AML-193 (cell line): ENCODE measurements around the gene SH2D3A.
"Not testable (repeated sequence)": the region's sequence is repeated elsewhere in the genome, so short reads cannot be mapped to it uniquely, and the experiment has no call there.

ENCODE experiments used
- DNase-seq, 2 experiments: peaks; one replicate each; lab custom pipeline; 2025; lab: John Stamatoyannopoulos, UW

SH2D3A gene

GRCh38 chr19:6754653-6755463 lies 12.4 kb downstream of the SH2D3A start:
- DNase-seq: no peak

GRCh38 chr19:6754136-6754535 lies 13.1 kb downstream of the SH2D3A start:
- no peak for DNase-seq

- peak; percentile 79 to 82 for DNase-seq
These were observed 13.8 kb downstream of the SH2D3A start for GRCh38 chr19:6753178-6754031.

GRCh38 chr19:6752256-6753177 lies 14.7 kb downstream of the SH2D3A start:
- DNase-seq: no peak

GRCh38 chr19:6751189-6751588 lies 16.0 kb downstream of the SH2D3A start:
- DNase-seq: no peak

GRCh38 chr19:6750062-6750461 lies 17.2 kb downstream of the SH2D3A start:
- no peak for DNase-seq

GRCh38 chr19:6748543-6748942 lies 18.7 kb downstream of the SH2D3A start:
- DNase-seq: not testable (repeated sequence)

GRCh38 chr19:6745965-6746364 lies 21.3 kb downstream of the SH2D3A start:
- DNase-seq: no peak

- DNase-seq: no peak
These were observed 22.6 kb downstream of the SH2D3A start for GRCh38 chr19:6744381-6745301.

- DNase-seq: no peak
These were observed 23.4 kb downstream of the SH2D3A start for GRCh38 chr19:6743714-6744380.

GRCh38 chr19:6743066-6743465 lies 24.2 kb downstream of the SH2D3A start:
- no peak for DNase-seq

GRCh38 chr19:6740589-6741343 lies 26.5 kb downstream of the SH2D3A start:
- DNase-seq: no peak

- DNase-seq: no peak
These were observed 27.2 kb downstream of the SH2D3A start for GRCh38 chr19:6739883-6740588.

- DNase-seq: peak; percentile 58
These were observed 27.8 kb downstream of the SH2D3A start, which contains the start of gene TRIP10 for GRCh38 chr19:6739390-6739882. TRIP10 (plus strand) TSS chr19:6739680; CDS start chr19:6739762, 82 bp downstream.

GRCh38 chr19:6738787-6739389 lies 28.3 kb downstream of the SH2D3A start:
- no peak for DNase-seq

GRCh38 chr19:6737873-6738786 lies 29.1 kb downstream of the SH2D3A start:
- DNase-seq: peak; percentile 64 to 68

- DNase-seq: peak; percentile 99
These were observed 29.9 kb downstream of the SH2D3A start, which contains the start of gene GPR108 for GRCh38 chr19:6737284-6737872. GPR108 (minus strand) TSS chr19:6737580; CDS start chr19:6737576, 4 bp downstream.
